ENCODE measurements around the gene DAZ3.
"Not testable (repeated sequence)": the region's sequence is repeated elsewhere in the genome, so short reads cannot be mapped to it uniquely, and the experiment has no call there.

The DAZ3 gene

DNA sequence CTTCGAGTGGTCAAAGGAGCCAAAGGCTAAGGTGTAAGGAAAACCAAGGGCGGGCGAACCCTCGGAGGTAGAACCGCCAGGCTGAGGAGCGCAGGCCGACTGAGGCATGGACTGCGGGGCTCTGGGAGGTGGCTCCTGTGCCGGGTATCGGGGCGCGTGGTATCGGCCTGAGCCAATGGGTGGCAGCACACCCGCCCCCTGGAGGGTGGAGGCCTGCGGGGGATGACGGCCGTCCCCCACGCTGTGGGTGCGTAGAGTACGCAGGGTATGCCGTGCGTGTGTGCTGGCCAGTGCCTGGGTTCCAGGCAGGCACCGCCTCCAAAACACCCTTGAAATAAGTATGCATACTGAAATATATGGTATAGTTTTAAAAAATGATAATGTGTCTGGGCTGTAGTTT lies at the start of gene DAZ3:
DAZ3 (minus strand) TSS at position 101 of the 400 bp plus-strand sequence. CDS start 208 bp downstream, outside the sequence.
- DNase-seq (ENCODE audit: low spot score) = not testable (repeated sequence)

GRCh38 chrY:24833619-24834018 lies 20.4 kb upstream of the DAZ3 start, which contains the start of gene DAZ4:
DAZ4 (plus strand) TSS chrY:24833919; CDS start chrY:24834127, 208 bp downstream.
- not testable (repeated sequence) for DNase-seq (ENCODE audit: low spot score)

GRCh38 chrY:24825069-24825468 lies 11.9 kb upstream of the DAZ3 start:
- not testable (repeated sequence) for DNase-seq (ENCODE audit: low spot score)

DNA sequence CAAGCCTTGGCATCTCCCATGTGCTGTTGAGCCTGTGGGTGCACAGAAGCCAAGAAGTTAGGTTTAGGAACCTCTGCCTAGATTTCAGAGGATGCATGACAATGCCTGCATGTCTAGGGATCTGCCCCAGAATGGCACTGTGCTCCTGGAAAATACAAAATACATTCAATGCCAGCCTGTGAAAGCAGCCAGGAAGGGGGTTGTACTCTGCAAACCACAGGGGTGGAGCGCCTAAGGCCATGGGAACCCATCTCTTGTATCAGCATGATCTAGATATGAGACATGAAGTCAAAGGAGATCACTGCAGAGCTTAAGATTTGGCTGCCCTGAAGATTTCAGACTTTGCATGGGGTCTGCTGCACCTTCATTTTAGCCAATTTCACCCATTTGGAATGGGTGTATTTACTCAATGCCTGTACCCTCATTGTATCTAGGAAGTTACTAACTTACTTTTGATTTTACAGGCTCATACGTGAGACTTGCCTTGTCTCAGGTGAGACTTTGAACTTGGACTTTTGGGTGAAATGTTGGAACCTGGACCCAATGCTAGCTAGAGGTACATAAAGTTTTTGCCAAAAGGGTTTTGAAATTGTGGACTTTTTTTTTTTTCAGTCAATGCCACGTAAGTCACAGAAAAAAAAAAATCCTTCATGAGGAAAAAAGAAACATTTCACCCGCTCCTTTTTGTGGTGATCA lies 11.1 kb upstream of the DAZ3 start:
- DNase-seq (ENCODE audit: low spot score) = not testable (repeated sequence)

- DNase-seq (ENCODE audit: low spot score) = not testable (repeated sequence)
Observed at GRCh38 chrY:24821836-24822235, 8.6 kb upstream of the DAZ3 start.
